DOHH2 (cell line): ENCODE measurements around the gene NPR3.

ENCODE experiments used
- H3F3A ChIP-seq: fragments of 200-600 bp; sonication (generic), shearing (Covaris generic); 2 replicates; pipeline ENCODE4 v1.6.0; 2016; ENCODE audit warnings: antibody characterized with exemption, mild to moderate bottlenecking; ENCODE audit not compliant: control insufficient read depth, insufficient read depth
- H3K27ac ChIP-seq: fragments of 200-600 bp; sonication (generic); 2 replicates; pipeline ENCODE4 v1.5.1; 2014; ENCODE audit warnings: low read depth, mild to moderate bottlenecking, low read length, moderate library complexity
- H3K27me3 ChIP-seq: fragments of 200-600 bp; sonication (generic); 2 replicates; pipeline ENCODE4 v1.6.1; 2014; ENCODE audit warnings: mild to moderate bottlenecking, low read length, mixed read lengths; ENCODE audit not compliant: control insufficient read depth
- H3K36me3 ChIP-seq: fragments of 200-600 bp; sonication (generic); 2 replicates; pipeline ENCODE4 v1.6.1; 2014; ENCODE audit warnings: mild to moderate bottlenecking, low read length, moderate library complexity, mixed read lengths; ENCODE audit not compliant: control insufficient read depth
- H3K4me1 ChIP-seq: fragments of 200-600 bp; sonication (generic); 2 replicates; pipeline ENCODE4 v1.6.1; 2014; ENCODE audit warnings: mild to moderate bottlenecking, low read length, mixed read lengths; ENCODE audit not compliant: control insufficient read depth
- H3K4me2 ChIP-seq: fragments of 200-600 bp; sonication (generic); 2 replicates; pipeline ENCODE4 v1.6.0; 2014; ENCODE audit warnings: mild to moderate bottlenecking, low read length, moderate library complexity
- H3K4me3 ChIP-seq: fragments of 200-600 bp; sonication (generic); 2 replicates; pipeline ENCODE4 v1.5.1; 2014; ENCODE audit warnings: mild to moderate bottlenecking, low read length, mixed read lengths
- H3K79me2 ChIP-seq: fragments of 200-600 bp; sonication (generic); 2 replicates; pipeline ENCODE4 v1.6.1; 2014; ENCODE audit warnings: mild to moderate bottlenecking, low read length, mixed read lengths; ENCODE audit not compliant: control insufficient read depth
- H3K9me2 ChIP-seq: fragments of 200-600 bp; sonication (generic); replicated peaks from 2 replicates; pipeline ENCODE4 v1.6.1; 2014; ENCODE audit warnings: mild to moderate bottlenecking, low read length, mixed read lengths; ENCODE audit not compliant: control insufficient read depth
- H3K9me3 ChIP-seq: fragments of 200-600 bp; sonication (generic); 2 replicates; pipeline ENCODE4 v1.6.1; 2014; ENCODE audit warnings: antibody characterized with exemption, low read length, mixed read lengths; ENCODE audit not compliant: control insufficient read depth, insufficient read depth
- H4K20me1 ChIP-seq: fragments of 200-600 bp; sonication (generic); 2 replicates; pipeline ENCODE4 v1.6.0; 2014; ENCODE audit warnings: low read depth, mild to moderate bottlenecking, antibody characterized with exemption, low read length, moderate library complexity; ENCODE audit not compliant: control insufficient read depth, insufficient read depth
- EZH2phosphoT487 ChIP-seq: fragments of 200-600 bp; sonication (generic); IDR thresholded peaks from 2 replicates; pipeline ENCODE4 v1.6.1; 2017; ENCODE audit warnings: borderline replicate concordance, mild to moderate bottlenecking, antibody characterized with exemption, low read length, moderate library complexity, mixed read lengths
- TF ChIP-seq, protein P1 (sequence below): fragments of 200-600 bp; sonication (generic); IDR thresholded peaks from one replicate; pipeline ENCODE4 v1.5.1; 2014; ENCODE audit warnings: antibody characterized with exemption, mild to moderate bottlenecking, low read depth, low read length; ENCODE audit not compliant: poor library complexity, severe bottlenecking

The NPR3 gene

DNA sequence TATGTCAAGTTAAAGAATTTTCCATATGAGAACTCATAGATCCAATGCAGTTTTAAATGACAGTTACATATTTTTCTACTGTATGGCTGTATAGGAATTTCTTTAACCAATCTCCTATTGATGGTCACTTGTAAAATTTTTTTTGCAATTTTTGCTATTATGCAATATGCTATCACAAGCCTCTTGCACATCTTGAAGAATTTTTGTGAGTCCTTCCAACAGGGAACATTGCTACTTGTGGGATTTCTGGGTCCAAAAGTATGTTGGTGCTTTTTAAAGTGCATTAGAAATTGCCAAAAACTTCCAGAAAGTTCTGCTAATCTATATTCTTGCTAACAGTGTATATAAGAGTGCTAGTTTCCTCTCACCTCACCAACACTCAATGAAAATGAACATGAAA lies 65.1 kb downstream of the NPR3 start:
- Histone ChIP-seq H3K79me2 (no peaks in the 10 kb centered on the region), H3K27me3 (no peaks in the 10 kb centered on the region), H3K27ac (no peak overlapping the region), H3K4me2 (no peak overlapping the region), H3F3A (no peaks in the 10 kb centered on the region), H3K4me1 (no peaks in the 10 kb centered on the region), H3K9me3 (no peaks in the 10 kb centered on the region), H4K20me1 (no peaks in the 10 kb centered on the region), H3K4me3 (no peak overlapping the region), H3K36me3 (no peaks in the 10 kb centered on the region), H3K9me2 (no peaks in the 10 kb centered on the region)
- TF ChIP-seq, protein P1, sequence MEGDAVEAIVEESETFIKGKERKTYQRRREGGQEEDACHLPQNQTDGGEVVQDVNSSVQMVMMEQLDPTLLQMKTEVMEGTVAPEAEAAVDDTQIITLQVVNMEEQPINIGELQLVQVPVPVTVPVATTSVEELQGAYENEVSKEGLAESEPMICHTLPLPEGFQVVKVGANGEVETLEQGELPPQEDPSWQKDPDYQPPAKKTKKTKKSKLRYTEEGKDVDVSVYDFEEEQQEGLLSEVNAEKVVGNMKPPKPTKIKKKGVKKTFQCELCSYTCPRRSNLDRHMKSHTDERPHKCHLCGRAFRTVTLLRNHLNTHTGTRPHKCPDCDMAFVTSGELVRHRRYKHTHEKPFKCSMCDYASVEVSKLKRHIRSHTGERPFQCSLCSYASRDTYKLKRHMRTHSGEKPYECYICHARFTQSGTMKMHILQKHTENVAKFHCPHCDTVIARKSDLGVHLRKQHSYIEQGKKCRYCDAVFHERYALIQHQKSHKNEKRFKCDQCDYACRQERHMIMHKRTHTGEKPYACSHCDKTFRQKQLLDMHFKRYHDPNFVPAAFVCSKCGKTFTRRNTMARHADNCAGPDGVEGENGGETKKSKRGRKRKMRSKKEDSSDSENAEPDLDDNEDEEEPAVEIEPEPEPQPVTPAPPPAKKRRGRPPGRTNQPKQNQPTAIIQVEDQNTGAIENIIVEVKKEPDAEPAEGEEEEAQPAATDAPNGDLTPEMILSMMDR = no peak
- no peak for TF ChIP-seq EZH2phosphoT487

DNA sequence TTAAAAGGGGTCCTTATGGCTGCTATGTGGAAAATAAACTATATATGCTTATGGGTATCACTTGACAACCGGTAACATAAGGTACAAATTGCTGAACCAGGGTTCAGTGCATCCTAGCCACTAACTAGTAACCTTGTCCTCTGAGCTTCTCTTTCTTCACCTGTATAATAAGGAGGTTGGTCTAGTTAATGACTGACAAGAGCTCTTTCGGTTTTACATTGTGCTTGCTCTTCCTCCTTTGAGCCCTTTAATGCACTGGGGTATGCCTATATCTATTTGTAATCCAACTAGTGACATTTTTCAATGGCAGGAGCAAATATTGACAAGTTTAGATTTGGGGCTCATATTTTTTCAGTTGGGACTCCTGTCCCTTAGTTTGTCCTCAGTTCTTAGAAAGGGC lies 66.1 kb downstream of the NPR3 start:
- Histone ChIP-seq H3K9me2 (no peaks in the 10 kb centered on the region), H3F3A (no peaks in the 10 kb centered on the region), H3K36me3 (no peaks in the 10 kb centered on the region), H4K20me1 (no peaks in the 10 kb centered on the region), H3K4me1 (no peaks in the 10 kb centered on the region), H3K4me2 (no peak overlapping the region), H3K9me3 (no peaks in the 10 kb centered on the region), H3K4me3 (no peak overlapping the region), H3K27ac (no peak overlapping the region), H3K79me2 (no peaks in the 10 kb centered on the region), H3K27me3 (no peaks in the 10 kb centered on the region)
- no peak for TF ChIP-seq EZH2phosphoT487
- TF ChIP-seq, protein P1 = no peak

- H3K36me3 ChIP-seq = no peaks in the 10 kb centered on the region
- TF ChIP-seq, protein P1 = no peak
- TF ChIP-seq EZH2phosphoT487 = no peak
- H3K27ac ChIP-seq = no peak overlapping the region
Observed at GRCh38 chr5:32777733-32778132, 66.6 kb downstream of the NPR3 start.

GRCh38 chr5:32778403-32778802 lies 67.3 kb downstream of the NPR3 start:
- Histone ChIP-seq H3K4me2 (no peak overlapping the region), H3F3A (no peaks in the 10 kb centered on the region), H3K27ac (no peak overlapping the region), H3K4me3 (no peak overlapping the region), H3K9me3 (no peaks in the 10 kb centered on the region), H4K20me1 (no peaks in the 10 kb centered on the region), H3K27me3 (no peaks in the 10 kb centered on the region), H3K4me1 (no peaks in the 10 kb centered on the region), H3K79me2 (no peaks in the 10 kb centered on the region), H3K36me3 (no peaks in the 10 kb centered on the region), H3K9me2 (no peaks in the 10 kb centered on the region)
- TF ChIP-seq, protein P1 = no peak
- no peak for TF ChIP-seq EZH2phosphoT487

More at GRCh38 chr5:32777733-32778132, 66.6 kb downstream of the NPR3 start:
- no peak overlapping the region for H3K4me2 ChIP-seq
- no peaks in the 10 kb centered on the region for H3F3A ChIP-seq
- H3K4me1 ChIP-seq = no peaks in the 10 kb centered on the region
- no peaks in the 10 kb centered on the region for H4K20me1 ChIP-seq
- no peaks in the 10 kb centered on the region for H3K9me3 ChIP-seq
- no peaks in the 10 kb centered on the region for H3K79me2 ChIP-seq
- no peak overlapping the region for H3K4me3 ChIP-seq
- H3K27me3 ChIP-seq = no peaks in the 10 kb centered on the region
- no peaks in the 10 kb centered on the region for H3K9me2 ChIP-seq
